Measurements from ENCODE around the gene NAA35.

DNA sequence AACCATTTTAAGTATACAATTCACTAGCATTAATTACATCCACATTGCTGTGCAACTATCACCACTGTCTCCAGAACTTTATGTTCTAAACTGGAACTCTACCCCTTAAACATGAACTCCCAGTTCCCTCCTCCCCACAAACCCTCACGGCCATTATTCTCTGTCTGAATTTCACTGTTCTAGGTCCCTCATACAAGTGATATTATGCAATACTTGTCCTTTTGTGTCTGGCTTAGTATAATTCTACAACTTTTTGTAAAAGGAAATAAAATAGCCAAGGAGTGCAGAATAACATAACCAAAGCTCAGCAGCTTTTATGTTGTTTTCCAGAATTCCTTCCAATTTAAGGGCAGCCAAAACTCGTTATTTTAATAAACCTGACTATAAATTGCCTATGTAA lies 53.2 kb downstream of the NAA35 start:
- no peak for TF ChIP-seq EP300 (IDR thresholded peaks at IDR 0.05; ENCODE audit: borderline replicate concordance in 1 of 2, low read depth in 2 of 2, low read length in 2 of 2)
- no peak for TF ChIP-seq RAD21 (IDR thresholded peaks at IDR 0.05 in 1 of 2, conservative IDR thresholded peaks at IDR 0.05 in 1 of 2; ENCODE audit: low read depth in 2 of 2, low read length in 2 of 2)
